CD4-positive, alpha-beta T cell treated with Interleukin-1 beta for 1 hour (primary cell): ENCODE measurements around the gene C6orf15.

ENCODE experiments used
- DNase-seq, 2 donors: peaks; one replicate each; pipeline ENCODE4 v3.0.0-alpha.2; 2020 to 2022

Gene C6orf15

GRCh38 chr6:31112478-31112877, at the start of gene C6orf15:
Gene C6orf15, minus strand, starts transcription at chr6:31112575. Its CDS starts 20 bp downstream, at chr6:31112555.
- DNase-seq, result no peak

DNA sequence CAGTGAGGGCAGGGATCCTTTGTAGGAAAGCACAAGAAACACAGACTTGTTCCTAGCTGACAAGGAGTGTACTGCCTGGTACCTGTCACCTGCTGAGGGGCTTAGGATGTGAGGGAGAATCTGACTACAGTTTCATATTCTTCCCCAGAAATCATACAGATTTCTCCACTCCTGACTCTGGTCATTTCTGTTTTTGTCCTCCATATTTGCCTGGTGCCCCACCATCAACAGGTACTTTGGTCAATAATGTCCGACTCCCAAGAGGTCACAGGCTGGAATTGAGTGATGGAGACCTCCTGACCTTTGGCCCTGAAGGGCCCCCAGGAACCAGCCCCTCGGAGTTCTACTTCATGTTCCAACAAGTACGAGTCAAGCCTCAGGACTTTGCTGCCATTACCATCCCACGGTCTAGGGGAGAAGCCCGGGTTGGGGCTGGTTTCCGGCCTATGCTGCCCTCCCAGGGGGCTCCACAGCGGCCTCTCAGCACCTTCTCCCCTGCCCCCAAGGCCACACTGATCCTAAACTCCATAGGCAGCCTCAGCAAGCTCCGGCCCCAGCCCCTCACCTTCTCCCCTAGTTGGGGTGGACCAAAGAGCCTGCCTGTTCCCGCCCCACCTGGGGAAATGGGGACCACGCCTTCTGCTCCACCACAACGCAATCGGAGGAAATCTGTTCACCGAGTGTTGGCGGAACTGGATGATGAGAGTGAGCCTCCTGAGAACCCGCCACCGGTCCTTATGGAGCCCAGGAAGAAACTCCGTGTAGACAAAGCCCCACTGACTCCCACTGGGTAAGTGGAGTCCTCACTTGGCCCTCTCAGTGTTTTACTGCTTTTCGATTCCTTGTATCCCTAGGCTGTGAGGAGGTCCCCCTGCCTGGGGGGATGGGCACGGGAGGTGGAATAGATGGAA, 49.1 kb upstream of the C6orf15 start:
- no peak for DNase-seq

DNA sequence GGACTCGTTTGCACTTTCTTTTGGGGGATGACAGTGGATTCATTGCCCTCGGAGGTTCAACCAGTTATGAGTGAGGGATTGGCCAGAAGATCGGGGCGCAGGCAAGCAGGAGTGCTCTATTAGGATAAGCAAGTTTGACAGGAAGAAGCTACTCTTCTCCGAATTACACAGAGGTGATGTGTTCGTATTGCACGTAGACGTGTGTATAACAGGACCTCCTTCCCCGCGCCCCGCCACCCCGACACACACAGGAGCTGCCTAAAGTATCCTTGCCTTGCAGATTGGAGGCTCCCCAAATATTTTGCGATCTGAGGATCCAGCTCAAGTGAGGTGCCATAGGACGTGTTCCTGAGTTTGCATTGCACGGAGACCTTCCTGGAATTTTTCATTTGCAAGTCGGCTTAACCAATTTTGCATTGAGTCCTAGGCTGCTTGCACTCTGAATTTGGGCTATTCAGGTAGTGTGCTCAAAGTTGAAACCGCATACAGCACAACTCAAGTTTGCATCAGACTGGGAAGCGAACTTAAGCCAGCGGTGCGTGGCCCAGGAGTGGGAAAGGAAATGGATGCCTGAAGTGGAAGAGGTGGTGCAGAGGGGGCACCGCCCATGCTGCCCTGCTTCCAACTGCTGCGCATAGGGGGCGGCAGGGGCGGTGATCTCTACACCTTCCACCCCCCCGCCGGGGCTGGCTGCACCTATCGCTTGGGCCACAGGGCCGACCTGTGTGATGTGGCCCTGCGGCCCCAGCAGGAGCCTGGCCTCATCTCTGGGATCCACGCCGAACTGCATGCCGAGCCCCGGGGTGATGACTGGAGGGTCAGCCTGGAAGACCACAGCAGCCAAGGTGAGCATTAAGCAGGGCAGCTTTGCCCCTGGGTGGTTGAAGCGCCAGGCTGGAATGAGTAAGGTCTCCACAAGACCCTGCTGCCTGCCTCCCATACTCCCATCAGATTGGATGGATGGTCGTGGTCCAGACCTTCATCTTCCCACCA, 46.8 kb upstream of the C6orf15 start:
- peak in 1 of 2 donors; percentile 16 for DNase-seq

GRCh38 chr6:31158140-31158862, 45.9 kb upstream of the C6orf15 start, which contains the start of gene TCF19:
Gene TCF19, plus strand, starts transcription at chr6:31158589. Its CDS starts 881 bp downstream, at chr6:31159470.
- peak; percentile 99 for DNase-seq

DNA sequence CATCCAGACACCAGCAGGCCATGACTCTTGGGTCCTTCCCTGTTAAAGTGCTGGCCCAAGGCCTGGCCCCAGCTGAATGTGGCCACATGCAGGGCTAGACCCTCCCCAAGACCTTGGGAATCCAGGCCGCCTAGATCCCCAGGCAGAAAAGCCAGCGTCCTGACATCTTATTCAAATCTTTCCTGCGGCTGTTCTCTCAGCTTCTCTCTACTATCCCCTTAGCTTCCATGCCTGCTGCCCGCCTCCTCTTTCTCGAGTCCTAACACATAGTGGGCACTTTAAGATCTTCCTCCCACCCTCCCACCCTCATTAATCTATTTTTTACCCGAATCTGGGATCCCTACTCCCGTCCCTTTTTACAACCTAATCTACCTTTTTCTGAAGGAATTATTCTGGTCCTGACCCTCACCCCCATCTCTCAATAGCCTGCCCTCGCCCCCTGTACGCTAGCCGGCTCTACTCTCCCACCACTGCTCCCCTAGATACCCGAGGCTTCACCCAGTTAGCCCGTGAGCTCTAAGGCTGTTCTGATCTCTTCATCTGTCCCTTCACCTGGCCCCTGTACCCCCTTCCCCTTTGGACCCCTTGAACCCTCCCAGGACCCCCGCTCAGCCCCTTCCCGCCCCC, 45.3 kb upstream of the C6orf15 start, which contains the start of gene CCHCR1:
Gene CCHCR1 (minus strand): TSS at position 290 of the 627 bp plus-strand sequence. CDS start 202 bp downstream, at position 88.
- DNase-seq, result no peak

GRCh38 chr6:31156641-31157040, 44.3 kb upstream of the C6orf15 start:
- DNase-seq, result no peak

GRCh38 chr6:31154436-31154835, 42.1 kb upstream of the C6orf15 start:
- no peak for DNase-seq

- no peak for DNase-seq
Measured at GRCh38 chr6:31152781-31153180, 40.4 kb upstream of the C6orf15 start.

GRCh38 chr6:31149827-31150447, 37.6 kb upstream of the C6orf15 start:
- DNase-seq, result no peak

- no peak for DNase-seq
Measured at GRCh38 chr6:31145386-31145785, 33.0 kb upstream of the C6orf15 start.

- no peak for DNase-seq
Measured at GRCh38 chr6:31144970-31145340, 32.6 kb upstream of the C6orf15 start.

GRCh38 chr6:31144296-31144969, 32.1 kb upstream of the C6orf15 start:
- DNase-seq, result no peak

DNA sequence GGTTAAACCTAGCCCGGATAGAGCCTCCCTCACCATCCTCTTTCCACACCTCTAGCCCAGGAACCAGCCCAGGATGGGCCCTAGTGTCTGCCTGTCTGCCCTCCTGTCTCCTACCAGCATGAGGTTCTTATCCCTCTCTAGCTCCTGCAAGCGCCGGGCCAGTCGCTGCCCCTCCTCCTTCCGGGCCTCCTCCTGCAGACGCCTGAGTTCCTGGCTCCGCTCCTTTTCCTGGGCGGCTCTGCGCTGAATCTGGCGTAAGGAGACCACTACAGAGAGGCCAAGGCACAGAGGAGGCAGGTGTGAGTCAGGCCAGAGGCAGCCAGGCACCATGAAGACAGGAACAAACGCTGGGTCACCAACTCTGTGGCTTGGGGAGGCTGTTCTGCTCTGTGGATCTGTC, 30.8 kb upstream of the C6orf15 start:
- DNase-seq, result no peak

DNA sequence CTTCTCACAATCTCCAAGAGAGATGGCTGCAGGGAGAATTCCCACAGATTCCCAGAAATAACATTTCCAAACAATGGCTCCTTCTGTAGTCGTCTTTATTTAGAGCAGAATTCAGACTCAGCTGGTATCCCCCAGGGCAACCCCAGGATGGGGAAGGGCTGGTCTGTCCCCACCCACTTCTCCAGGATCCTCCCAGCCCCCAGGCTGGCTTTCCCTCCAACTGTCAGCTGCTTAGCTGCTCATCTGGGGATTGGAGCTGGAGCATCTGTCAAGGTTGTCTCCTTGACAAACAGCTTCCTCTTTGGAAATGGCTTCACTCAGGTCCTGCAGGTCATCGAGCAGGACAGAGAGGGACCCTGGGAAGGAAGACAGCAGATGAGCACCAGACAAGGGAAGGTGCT, 30.0 kb upstream of the C6orf15 start:
- DNase-seq, result no peak

DNA sequence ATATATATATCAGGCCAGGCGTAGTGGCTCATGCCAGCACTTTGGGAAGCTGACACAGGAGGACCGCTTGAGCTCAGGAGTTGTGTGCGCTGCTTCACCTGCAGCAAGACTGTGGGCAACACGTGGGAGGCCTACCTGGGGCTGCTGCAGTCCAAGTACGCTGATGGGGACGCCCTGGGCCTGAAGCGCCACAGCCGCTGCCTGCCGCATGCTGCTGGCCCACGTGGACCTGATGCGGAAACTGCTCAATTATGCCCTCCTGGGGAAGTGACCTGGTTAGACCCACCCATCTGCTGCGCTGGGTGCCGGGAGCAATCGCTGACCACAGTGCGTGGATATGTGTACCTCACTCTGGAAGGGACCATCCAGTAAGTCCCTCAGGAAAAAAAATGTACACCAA, 28.3 kb upstream of the C6orf15 start:
- no peak for DNase-seq

DNA sequence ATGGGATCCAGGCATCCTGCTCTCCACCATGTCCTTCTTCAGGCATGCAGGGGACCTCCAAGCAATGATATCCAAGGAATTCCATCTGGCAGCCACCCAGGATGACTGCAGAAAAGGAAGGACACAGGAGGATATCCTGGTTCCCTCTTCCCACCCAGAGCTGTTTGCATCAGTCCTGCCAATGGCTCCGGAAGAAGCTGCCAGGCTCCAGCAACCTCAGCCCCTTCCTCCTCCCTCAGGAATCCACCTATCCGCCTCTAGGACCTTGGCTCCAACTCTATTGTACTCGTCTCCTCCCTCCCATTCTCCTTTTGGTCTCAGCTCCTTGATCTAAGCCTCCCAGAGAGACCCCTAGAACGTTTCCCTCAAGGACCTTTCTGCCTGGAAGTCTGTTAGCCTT, 27.2 kb upstream of the C6orf15 start:
- DNase-seq, result no peak

DNA sequence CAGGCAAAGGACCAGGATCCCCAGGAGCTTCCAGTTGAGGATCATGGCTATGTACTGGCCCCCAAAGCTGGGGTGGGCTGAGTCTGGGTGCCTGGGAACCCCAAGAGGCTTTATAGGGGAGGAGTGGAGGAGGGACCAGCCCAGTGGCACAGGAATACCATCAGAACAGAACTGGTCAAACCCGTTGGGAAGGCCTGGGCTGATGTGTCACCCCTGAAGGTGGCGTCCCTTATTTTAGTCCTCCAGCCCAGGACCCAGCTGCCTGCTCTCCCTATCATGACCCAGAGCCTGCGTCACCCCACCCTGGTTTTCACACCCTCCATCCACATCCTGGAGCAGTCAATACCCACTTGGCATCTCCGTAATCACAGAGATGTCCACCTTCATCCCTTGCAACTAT, 26.6 kb upstream of the C6orf15 start, which contains the start of gene PSORS1C2:
Gene PSORS1C2 (minus strand): TSS at position 85 of the 400 bp plus-strand sequence. CDS start 40 bp downstream, at position 45.
- DNase-seq, result no peak

DNA sequence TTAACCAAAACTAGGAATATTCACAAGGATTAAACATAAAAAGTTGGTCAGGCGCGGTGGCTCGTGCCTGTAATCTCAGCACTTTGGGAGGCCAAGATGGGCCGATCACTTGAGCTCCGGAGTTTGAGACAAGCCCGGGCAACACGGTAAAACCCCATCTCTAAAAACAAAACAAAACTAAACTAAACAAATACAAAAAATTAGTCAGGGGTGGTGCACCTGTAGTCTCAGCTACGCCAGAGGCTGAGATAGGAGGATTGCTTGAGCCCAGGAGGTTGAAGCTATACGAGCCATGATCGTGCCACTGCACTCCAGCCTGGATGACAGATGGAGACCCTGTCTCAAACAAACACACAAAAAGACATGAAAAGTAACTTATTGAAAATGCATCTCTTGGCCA, 23.3 kb upstream of the C6orf15 start:
- DNase-seq, result no peak

DNA sequence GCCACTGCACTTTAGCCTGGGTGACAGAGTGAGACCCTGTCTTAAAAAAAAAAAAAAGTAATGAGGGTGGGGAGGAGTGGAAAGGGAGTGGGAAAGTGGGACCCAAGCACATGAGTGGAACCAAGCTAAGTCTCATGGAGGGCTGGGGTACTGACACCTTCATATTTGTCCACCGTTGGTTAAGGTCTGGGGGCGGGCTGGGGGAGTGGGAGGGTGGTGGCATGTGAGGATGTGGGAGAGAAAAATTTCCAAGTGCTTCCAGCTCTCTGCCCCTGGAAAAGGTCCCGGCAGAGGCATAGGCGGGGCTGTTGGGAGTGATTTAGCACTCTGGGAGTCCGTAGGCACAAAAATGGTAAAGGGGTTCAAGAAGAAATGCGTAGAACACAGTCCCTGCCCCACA, 20.4 kb upstream of the C6orf15 start:
- DNase-seq, result no peak

DNA sequence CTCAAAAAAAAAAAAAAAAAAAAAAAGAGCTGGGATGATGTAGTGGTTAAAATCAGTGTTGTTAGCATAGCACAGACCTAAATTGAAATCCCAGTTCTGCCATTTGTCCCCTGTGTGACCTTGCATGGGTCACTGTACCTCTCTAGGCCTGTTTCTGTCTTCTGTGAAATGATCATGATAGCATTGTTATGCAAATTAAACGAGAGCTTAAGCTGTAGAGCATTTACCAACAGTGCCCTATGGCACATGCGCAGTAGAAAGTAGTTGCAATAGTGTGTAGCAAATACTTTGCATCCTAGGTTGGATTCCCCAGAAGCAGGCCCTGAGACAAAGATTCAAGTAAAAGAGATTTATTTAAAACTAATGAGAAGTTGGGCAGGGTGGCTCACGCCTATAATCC, 19.2 kb upstream of the C6orf15 start:
- DNase-seq, result no peak

DNA sequence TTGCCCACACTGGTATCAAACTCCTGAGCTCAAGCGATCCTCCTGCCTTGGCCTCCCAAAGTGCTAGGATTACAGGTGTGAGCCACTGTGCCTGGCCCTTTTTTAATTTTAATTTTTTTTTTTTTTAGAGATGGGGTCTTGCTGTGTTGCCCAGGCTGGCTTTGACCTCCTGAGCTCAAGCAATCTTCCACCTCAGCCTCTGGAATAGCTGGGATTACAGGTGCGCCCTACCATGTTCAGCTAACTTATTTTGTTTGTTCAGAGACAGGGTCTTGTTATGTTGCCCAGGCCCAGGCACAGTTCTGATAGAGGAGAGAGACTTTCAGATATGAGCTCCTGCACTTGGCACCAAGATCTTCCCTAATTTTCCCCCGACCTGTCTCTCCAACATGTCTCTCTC, 18.4 kb upstream of the C6orf15 start:
- no peak for DNase-seq
